AG04449 (cell line): Measurements from ENCODE around the gene GADL1.

Source experiments
- CTCF ChIA-PET: fragments of 350-600 bp; formaldehyde crosslinking; extraction: SDS; loops from one replicate; lab custom pipeline; 2021; ENCODE audit warnings: antibody characterized with exemption; lab: Yijun Ruan, JAX
- POLR2A ChIA-PET: fragments of 400-600, 350-600 bp; formaldehyde crosslinking; extraction: SDS; loops from one replicate; lab custom pipeline; 2020; ENCODE audit warnings: antibody characterized with exemption, inconsistent platforms; lab: Yijun Ruan, JAX
- DNase-seq: peaks from one replicate; pipeline ENCODE4 v3.0.0-alpha.2; 2010; ENCODE audit warnings: low read depth, low spot score
- H3K4me3 ChIP-seq: 2 replicates; pipeline ENCODE4 v1.5.1; 2011; ENCODE audit warnings: low read depth, mild to moderate bottlenecking, control low read depth, low read length
- CTCF ChIP-seq: IDR thresholded peaks from one replicate; pipeline ENCODE4 v1.5.1; 2011; ENCODE audit warnings: mild to moderate bottlenecking, moderate library complexity, low read length, control low read depth, inconsistent platforms; ENCODE audit not compliant: insufficient read depth; ENCODE audit errors: missing control alignments

The GADL1 gene

GRCh38 chr3:30751610-30752299, 142.7 kb downstream of the GADL1 start:
- ChIA-PET CTCF (interaction anchor here (0.7 to 9.1 kb wide), 22 partner anchors 8 to 739 kb away, joined by 3 to 105 read pairs (median 4); no protein-coding TSS in a partner anchor), POLR2A (no interaction called here)
- H3K4me3 ChIP-seq: no peak overlapping the region
- peak; percentile 43 for TF ChIP-seq CTCF
- DNase-seq: no peak

- no peak overlapping the region for H3K4me3 ChIP-seq
- DNase-seq: no peak
- no peak for TF ChIP-seq CTCF
- ChIA-PET CTCF (interaction anchor here (0.7 to 9.1 kb wide), 12 partner anchors 9 to 738 kb away, joined by 3 to 105 read pairs (median 4); no protein-coding TSS in a partner anchor), POLR2A (no interaction called here)
These were observed 143.5 kb downstream of the GADL1 start for GRCh38 chr3:30750967-30751366.

GRCh38 chr3:30749230-30749629, 145.2 kb downstream of the GADL1 start:
- TF ChIP-seq CTCF: no peak
- POLR2A ChIA-PET: no interaction called here
- no peak overlapping the region for H3K4me3 ChIP-seq
- DNase-seq: no peak
- CTCF ChIA-PET: interaction anchor here (0.8 to 9.1 kb wide), 7 partner anchors 9 to 737 kb away, joined by 3 to 105 read pairs (median 3); no protein-coding TSS in a partner anchor

- no peak for DNase-seq
- POLR2A ChIA-PET: interaction anchor here (0.6 kb wide), 1 partner anchor 580 kb away, joined by 3 read pairs; no protein-coding TSS in a partner anchor
- H3K4me3 ChIP-seq: no peak overlapping the region
- CTCF ChIA-PET: interaction anchor here (1.0 to 9.1 kb wide), 6 partner anchors 543 to 735 kb away, joined by 3 to 105 read pairs (median 7); no protein-coding TSS in a partner anchor
- TF ChIP-seq CTCF: peak; percentile 50
These were observed 146.6 kb downstream of the GADL1 start for GRCh38 chr3:30747771-30748281.

- POLR2A ChIA-PET: no interaction called here
- no peak for DNase-seq
- H3K4me3 ChIP-seq: no peak overlapping the region
- TF ChIP-seq CTCF: no peak
- CTCF ChIA-PET: interaction anchor here (0.6 to 2.7 kb wide), 5 partner anchors 8 to 793 kb away, joined by 3 to 12 read pairs (median 7); no protein-coding TSS in a partner anchor
These were observed 150.7 kb downstream of the GADL1 start for GRCh38 chr3:30743641-30744317.
